ENCODE results near the gene TLE6.
"Not testable (repeated sequence)": the region's sequence is repeated elsewhere in the genome, so short reads cannot be mapped to it uniquely, and the experiment has no call there.

TLE6 gene

DNA sequence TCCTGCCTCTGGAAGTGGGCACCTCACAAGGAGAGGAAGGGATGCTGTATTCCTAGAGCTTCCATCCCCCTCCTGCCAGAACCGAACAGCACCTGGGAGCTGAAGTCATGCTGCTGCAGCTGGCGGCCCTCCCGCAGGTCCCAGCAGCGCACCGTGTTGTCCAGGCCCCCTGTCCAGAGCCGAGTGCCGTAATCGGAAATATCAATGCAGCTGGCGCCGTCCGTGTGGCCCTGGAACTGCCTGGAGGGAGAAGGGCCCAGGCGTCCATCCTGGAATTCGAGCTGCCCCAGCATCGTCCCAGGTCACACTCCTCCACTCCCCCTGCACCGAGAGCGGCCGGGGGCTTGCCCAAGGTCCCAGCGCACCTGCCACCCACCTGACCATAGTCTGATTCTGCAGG lies 28.0 kb downstream of the TLE6 start:
- no peak for DNase-seq

DNA sequence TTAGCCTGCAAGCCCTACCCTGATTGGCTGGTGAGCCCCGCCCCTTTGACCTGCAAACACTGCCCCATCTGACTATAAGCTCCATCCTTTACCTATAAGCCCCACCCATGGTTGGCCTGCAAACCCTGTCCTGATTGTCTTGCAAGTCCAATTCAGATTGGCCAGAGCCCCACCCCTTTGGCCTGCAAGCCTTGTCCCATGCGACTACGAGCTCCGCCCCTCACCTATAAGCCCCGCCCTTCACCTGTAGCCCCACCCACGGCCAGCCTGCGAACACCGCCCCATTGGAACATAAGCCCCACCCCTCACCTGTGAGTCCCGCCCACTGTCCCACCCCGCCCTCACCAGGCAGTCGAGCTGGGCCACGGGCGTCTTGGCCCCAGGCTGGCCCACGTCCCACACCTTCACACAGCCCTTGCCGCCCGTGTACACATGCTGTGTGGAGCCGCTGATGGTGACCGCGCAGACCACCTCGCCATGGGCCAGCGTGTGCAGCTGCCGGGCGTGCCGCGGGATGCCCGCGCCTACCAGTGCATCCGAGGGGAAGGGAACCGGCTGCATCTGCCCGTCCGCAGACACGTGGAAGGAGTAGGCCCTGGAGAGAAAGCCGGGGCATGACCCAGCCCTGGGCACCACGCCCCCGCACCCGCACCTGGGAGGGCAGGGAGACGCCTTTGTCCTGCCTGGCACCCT lies 28.9 kb downstream of the TLE6 start:
- no peak for DNase-seq

DNA sequence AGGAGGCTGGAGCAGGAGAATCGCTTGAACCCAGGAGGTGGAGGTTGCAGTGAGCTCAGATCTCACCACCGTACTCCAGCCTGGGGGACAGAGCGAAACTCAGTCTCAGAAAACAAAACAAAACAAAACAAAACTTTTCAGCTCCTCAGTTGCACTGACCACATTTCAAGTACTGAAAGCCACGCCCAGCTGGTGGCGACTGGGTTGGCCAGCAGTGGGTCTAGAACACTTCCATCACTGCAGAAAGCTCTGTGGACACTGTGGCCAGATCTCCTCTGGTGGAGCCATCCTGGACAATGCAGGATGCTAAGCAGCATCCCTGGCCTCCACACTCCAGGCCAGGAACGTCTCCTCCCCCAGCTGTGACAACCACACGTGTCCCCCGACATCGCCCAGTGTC lies 30.6 kb downstream of the TLE6 start:
- no peak for DNase-seq

DNA sequence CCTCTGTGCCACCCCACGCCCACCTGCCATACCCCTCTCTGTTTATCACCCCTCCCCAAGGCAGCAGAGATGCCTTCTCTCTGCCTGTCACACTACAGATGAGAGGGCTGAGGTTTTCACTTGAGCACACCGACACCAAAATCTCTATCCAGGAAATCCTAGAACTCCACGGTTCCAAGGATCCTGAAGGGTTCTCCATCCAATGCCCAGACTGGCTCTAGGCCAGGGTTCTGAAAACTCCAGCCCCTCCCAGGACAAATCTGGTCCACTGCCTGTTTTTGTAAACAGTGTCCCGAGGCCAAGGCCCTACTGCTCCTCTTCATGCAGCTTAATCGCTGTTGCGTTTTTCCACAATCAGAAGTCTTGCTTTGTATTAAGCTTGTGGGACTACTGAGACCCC lies 31.6 kb downstream of the TLE6 start:
- no peak for DNase-seq

DNA sequence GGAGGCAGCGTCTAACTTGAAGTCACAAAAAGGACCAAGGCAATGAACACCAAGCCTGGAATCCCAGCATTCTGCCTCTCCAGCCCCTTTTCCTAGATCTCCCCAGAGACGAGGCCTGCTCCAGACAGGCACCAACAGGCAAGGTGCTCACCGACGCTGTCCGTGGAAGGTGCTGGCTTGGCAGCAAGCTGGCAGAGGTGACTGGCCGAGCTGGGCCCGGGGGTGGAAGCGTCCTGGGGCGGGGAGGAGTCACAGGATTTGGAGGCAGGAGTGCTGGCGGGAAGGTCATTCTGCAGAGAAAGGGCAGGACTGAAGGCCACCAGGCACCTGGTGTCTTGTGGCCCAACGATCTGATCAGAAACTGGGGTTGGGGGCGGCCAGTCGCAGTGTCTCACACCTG lies 33.5 kb downstream of the TLE6 start:
- no peak for DNase-seq

GRCh38 chr19:3012059-3012458 lies 34.7 kb downstream of the TLE6 start:
- DNase-seq = not testable (repeated sequence)

DNA sequence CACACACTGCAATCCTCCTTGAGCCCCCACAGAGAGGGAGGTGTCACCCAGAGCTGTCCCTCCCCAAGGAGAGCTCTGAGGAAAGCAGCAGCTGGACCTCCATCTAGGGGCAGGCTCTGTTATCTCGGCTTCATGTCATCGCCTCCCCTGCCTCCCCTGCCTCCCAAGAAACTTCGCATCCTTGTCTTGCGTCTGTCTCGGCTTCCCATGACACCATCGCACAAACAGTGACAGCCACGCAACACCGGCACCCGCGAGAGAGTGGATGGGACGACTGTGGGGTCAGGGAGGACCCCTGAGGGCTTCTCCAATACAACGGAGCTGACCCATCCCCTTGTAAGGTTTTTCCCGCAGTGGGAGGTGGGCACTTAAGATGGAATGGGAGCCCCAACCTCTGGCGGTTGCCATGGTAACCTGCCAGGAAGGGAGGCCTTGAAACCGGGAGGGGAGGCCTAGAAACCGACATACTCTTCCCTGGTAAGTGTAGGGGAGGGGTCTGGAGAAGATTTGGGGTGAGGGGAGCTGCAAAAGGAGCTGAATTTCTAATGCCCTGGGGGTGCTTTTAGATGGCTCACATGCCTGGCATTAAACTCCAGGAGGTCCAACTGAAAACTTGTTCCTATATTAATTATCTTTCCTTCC lies 35.4 kb downstream of the TLE6 start:
- no peak for DNase-seq

DNA sequence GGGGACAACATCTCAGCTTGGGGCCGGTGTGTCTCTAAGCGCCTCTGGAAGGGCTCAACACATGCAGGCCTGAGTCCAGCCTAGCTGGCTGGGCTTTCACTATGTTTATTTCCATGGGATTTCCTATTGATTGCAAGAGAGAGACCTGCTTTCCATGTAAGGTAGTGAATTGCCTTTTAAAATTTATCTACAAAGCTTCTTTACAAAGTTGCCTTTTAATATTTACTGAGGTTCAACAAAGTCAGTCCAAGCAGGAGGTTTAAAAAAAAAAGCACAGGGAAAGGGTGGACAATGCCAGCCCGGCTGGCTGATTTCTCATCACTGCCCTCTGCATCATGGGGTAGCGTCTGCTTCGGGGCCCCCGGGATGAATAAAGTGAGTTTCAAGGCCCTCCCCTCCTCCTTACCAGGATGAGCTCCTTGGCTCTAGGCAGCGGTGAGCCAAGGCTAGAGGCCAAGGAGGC lies 35.9 kb downstream of the TLE6 start:
- DNase-seq = no peak

GRCh38 chr19:3014135-3014534 lies 36.8 kb downstream of the TLE6 start:
- DNase-seq = no peak

DNA sequence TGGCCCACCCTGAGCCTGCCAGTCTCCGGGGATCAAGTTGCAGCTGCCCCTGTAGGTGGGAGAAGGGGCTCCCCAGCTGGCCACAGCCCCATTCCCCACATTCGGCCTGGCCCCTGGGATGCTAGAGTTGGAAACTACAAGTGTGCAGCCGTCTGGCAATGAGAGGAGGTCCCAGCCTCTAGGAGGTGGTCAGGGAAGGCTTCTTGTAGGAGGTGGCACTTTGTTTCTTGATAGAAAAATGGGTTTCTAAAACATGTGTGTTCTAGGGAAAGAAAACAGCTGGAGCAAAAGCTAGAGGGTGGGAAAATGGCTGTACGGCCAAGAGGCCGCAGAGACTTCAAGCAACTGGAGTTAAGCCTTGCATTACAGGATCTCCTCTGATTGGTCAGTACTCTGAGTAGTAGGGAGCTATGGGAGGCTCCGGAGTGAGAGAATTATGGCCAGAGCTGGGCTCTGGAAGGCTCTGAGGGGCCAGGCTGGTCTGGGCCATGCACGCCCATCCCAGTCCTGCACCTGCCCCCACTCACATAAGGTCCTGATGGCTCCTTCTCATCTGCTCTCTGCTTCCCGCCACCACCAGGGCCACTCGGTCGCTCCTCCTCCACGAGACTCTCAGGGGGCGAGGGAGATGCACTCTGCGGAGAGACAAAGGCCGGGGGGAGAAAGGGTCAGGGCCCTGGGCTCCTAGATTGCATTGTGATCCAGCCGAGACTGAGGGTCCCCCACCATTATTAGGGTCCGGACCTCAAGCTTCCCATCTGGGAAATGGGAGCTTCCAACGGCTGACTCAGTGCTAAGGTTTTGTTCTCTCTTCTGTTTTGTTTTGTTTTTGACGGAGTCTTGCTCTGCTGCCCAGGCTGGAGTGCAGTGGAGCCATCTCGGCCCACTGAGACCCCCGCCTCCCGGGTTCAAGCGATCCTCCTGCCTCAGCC lies 38.0 kb downstream of the TLE6 start:
- DNase-seq = no peak

GRCh38 chr19:3017923-3018322 lies 40.6 kb downstream of the TLE6 start:
- DNase-seq = no peak

DNA sequence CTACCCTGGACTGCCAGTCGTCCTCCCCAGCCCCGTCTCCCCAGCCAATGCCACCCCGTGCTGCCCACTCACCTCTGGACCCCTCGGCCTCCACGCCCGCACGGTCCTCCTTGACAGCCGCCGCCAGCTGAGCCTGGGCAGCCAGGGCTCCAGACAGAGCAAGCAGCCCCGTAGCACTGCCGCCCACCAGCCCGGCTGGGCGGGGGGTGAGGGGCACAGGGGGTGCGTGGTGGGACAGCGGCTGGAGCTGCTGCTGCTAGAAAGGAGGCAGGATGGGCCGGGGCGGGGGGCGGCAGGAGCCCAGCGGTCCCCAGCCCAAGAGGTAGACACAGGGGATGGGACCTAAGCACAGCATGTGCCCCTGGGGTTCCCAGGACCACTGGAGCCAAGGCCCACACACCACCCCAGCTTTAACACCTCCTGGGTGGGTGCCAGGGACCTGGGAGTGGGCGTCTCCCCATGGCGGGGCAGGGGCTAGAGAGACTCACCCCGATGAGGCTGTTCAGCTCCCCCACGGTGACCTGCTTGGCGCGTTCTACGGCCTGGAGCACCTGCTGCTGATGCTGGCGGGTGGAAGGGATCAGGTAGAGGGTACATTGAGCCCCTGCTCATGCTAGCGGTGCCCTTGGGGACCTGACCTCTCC lies 42.0 kb downstream of the TLE6 start:
- no peak for DNase-seq

DNA sequence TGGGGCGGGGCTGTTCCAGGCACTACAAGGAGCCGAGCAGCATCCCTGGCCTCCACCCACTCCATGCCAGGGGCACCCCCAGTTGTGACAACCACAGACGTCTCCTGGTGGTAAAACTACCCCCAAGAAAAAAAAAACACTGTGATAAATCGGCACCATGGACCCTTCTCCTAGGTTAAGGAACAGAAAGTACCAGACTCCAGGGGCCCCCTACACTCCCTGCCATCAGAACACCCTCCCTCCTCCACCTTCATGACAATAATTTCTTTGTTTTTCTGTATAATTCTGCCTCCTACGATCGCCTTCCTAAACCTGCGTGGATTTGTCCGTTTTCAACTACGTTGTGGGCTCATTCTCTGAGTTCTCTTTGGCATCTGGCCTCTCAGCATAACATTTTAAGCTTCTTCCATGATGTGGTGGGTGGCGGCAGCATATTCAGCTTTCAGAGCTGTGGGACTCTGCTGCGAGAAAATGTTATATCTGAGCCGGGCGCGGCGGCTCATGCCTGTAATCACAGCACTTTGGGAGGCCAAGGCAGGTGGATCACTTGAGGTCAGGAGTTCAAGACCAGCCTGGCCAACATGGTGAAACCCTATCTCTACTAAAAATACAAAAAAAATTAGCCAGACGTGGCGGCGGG lies 43.1 kb downstream of the TLE6 start:
- DNase-seq = no peak

- no peak for DNase-seq
Measured at GRCh38 chr19:3024509-3024869, 47.1 kb downstream of the TLE6 start.

GRCh38 chr19:3024870-3025548 lies 47.6 kb downstream of the TLE6 start:
- DNase-seq = no peak

GRCh38 chr19:3025549-3025886 lies 48.2 kb downstream of the TLE6 start:
- no peak for DNase-seq

DNA sequence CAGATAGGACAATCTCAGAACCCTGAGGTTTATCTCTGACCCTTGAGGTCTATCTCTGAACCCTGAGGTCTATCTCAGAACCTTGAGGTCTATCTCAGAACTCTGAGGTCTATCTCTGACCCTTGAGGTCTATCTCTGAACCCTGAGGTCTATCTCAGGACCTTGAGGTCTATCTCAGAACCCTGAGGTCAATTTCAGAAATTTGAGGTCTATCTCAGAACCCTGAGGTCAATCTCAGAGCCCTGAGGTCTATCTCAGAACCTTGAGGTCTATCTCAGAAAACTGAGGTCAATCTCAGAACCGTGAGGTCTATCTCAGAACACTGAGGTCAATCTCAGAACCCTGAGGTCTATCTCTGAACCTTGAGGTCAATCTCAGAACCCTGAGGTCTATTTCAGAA lies 49.4 kb downstream of the TLE6 start:
- no peak for DNase-seq

DNA sequence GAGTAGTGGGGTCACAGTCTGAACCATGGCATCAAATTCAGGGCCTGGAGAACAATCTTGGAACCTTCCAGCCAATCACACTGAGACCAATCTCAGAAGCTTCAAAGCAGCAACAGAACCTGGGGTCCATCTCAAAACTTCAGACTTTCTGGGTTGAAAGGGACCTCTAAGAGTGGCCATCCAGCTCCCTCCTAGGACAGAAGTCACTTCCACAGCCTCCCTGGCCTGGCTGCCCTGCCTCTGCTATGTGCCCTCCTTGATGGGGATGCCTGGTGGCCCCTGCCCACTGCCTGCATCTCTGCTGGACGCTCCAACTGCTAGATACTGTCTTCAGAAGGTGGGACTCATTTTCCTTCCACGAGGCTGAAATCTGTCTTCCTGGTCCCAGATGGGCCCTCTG lies 49.9 kb downstream of the TLE6 start:
- no peak for DNase-seq

GRCh38 chr19:3027981-3028304 lies 50.6 kb downstream of the TLE6 start:
- DNase-seq = no peak

DNA sequence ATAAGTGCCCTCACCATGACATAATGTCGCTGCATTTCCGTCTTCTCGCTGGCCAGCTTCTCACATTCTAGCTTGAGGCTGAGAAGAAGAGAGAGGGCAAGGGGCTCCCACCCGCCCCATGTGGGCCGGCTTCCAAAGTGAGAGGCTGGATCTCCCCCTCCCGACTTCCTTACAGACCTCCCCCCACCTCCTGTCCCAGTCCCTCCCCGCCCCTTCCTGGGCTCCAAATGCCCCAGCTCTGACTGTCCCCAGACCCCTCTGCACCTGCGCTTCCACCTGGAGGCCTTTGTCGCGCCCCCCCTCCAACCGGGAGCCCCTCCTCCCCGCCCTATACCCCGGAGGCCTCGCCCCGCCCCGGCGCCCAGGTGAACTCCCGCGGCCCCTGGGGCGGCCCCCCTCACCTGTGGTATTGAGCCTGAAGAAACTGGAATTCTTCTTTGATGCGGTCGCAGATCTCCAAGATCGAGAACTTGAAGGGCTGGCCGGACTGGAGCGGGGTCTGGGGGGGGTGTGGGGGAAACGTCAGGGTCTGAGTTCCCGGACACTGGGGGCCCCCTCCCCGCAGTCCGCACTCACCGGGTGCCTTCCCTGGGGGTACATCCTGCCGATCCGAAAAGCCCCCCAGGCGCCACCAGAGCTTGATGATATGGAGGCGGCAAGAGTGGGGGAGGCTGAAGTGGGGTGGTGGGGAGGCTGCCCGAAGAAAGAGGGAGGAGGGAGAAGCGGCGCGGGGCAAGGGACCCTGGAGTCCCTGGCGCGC lies 51.1 kb downstream of the TLE6 start:
- DNase-seq = no peak

- DNase-seq = no peak
Measured at GRCh38 chr19:3029065-3029923, 51.9 kb downstream of the TLE6 start, which contains the start of gene TLE2. TSS of gene TLE2 (minus strand) at chr19:3029280. CDS start at chr19:3028904, 376 bp downstream.
